Astrocyte of the hippocampus (primary cell): ENCODE results near the gene STARD8.
A peak's percentile ranks its signal among the peaks of the same experiment; 100 is the strongest.
"Not testable (repeated sequence)": the region's sequence is repeated elsewhere in the genome, so short reads cannot be mapped to it uniquely, and the experiment has no call there.

ENCODE experiments used
- DNase-seq: peaks from one replicate; pipeline ENCODE4 v3.0.0; 2011; ENCODE audit warnings: low read depth, low spot score

The STARD8 gene

DNA sequence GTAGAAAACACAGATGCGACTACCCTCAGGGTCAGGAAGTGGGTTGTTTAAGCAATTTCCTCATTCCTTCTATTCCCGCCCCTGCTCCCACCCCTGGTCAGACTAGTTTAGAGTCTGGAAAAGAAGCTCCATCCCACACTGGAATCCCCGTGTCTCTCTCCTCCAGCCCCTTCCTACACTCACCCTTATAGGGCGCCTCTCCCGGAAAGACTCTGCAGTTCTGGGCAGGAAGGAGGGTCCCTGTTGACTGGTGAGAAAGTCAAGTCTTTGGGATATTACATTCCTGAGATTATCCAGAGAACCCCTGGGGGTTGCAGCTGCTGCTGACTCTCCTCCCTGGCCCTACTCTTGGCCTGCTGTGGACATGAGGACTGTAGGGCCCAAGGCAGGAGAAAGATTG is 11.9 kb downstream of the STARD8 start:
- no peak for DNase-seq

- DNase-seq, result no peak
These were observed 12.3 kb downstream of the STARD8 start for GRCh38 chrX:68659786-68660185.

DNA sequence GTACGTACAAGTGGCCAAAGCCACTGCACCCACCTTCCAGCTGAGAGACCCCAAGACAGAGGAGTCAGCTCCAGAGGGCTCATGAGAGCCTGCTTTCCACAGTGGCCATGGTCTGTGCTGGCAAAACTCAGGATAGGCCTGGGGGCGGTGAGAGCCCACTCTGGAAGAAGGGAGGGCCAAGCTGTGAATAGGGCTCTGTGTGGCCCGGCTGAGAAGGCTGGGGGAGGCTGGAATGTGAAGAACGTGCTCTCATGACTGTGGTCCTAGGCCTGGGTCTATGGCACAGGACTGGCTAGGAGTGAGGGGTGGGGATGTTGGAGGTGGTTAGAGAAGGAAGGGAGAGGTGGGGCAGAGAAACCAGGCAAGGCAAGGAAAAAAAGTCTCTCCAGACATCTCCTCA is 13.3 kb downstream of the STARD8 start:
- DNase-seq, result no peak

- DNase-seq, result no peak
These were observed 18.0 kb downstream of the STARD8 start for GRCh38 chrX:68665502-68665901.

- DNase-seq, result no peak
These were observed 19.1 kb downstream of the STARD8 start for GRCh38 chrX:68666580-68666979.

DNA sequence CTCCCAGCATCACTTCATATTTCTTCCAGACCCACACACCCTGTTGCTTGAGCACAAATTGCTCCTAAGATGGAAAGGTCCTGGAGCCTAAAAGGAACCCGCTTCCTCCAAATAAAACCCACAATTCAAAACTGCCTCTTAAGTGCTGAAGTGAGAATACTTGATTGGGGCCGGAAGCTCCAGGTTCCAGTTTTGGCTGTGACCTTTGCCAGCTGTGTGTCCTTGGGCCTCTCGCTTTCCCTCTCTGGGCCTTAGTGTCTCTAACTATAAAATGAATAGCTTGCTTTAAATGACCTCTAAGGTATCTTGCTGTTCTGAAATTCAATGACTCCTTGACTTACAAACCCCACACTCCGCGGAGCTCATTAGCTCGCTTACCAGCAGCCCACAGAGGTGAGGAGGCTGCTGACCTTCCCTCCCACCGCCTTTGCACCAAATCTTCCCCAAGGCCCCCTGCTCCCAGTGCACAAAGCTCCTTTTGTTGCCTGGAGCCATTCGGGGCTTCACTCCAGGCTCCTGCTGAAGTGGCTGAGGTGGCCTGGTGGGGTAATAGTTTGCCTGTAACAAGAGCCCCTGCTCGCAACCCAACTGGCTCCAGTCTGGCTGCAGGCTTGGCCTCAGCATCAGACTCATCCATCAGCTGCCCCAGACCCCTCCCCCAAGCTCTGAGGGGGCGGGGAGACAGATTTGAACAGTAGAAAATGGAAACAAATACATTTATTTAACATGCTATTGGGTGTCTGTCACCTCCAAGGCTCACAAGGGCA is 21.8 kb downstream of the STARD8 start:
- DNase-seq, result peak; percentile 31

GRCh38 chrX:68669871-68670270 is 22.4 kb downstream of the STARD8 start:
- no peak for DNase-seq

- no peak for DNase-seq
These were observed 23.8 kb downstream of the STARD8 start for GRCh38 chrX:68671221-68671620.

- no peak for DNase-seq
These were observed 25.3 kb downstream of the STARD8 start for GRCh38 chrX:68672581-68673318.

DNA sequence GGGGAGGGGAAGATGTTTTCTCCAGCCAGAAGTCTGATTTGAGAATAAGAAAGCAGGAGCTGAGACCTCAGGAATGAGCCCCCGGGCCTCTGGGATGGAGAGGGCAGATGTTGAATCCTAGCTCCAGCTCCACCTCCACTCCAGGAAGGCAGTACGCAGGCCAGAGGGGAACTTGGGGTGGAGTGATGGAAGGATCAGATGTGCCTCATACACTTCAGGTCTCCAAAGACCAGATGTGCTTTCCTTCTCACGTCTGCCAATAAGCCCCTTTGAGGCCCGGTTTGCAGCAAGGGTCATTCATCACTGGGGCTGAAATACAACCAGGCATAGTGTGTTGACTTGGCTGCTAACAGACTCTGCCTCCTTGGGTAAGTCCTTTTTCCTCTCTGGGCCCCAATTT is 28.1 kb downstream of the STARD8 start:
- DNase-seq, result no peak

DNA sequence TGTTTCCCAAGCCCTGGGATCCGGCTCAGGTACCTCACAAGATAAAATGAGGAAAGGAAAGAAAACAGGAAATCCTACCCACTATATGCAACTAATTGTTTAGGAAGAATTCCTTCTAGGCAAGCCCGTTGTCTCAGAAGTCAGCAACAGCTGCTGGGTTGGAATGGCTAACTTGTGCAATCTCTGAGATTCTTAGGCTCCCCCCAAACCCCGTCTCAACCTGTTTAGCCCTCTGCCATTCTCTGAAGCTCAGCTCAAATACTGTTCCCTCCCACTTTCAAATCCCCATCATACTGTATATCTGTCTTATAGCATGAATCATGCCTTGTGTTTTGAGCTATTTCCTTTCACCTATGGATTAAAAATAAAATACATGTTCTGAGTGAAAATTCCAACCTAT is 28.9 kb downstream of the STARD8 start:
- DNase-seq, result no peak

DNA sequence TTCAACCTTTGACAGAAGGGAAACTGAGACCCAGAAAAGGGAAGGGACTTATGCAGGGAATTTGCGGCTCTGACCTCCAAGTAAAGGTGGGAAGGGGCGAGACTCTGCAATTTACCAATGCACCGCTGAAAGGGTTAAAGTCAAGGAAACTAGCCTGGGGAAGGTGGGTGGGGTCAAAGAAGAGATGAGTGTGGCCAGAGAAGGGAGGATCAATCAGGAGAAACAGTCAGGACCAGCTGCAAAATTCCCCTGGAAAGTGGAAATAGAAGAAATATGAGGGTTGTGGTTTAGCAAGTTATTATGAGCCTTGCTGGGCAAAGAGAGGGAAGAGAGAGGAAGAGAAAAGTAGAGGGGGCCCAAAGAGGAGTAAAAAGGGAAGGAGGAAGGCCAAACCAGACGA is 30.5 kb downstream of the STARD8 start:
- DNase-seq, result no peak

- DNase-seq, result peak; percentile 66
These were observed 34.0 kb downstream of the STARD8 start for GRCh38 chrX:68681443-68681941.

DNA sequence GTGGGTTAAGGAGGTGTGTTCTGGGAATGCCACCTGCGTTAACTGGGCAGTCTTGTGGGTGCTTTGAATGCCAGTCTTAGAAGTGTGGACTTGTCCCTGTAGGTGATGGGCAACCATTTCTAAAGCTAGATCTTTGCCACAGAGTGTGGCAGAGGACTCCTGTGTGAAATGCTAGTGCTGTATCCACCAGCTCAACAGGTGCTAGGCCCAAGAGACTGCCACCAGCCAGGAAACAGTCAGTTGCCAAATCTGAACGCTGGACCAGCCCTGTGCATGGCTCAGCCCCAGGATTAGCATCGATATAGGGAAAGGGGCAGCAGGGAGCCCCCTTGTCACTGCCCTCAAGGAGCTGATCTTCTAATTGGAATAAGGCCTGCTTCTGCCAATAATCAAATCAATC is 35.3 kb downstream of the STARD8 start:
- no peak for DNase-seq

- DNase-seq, result no peak
These were observed 36.1 kb downstream of the STARD8 start for GRCh38 chrX:68683580-68683979.

- no peak for DNase-seq
These were observed 36.9 kb downstream of the STARD8 start for GRCh38 chrX:68684291-68684918.

GRCh38 chrX:68684919-68685304 is 37.4 kb downstream of the STARD8 start:
- DNase-seq, result no peak

DNA sequence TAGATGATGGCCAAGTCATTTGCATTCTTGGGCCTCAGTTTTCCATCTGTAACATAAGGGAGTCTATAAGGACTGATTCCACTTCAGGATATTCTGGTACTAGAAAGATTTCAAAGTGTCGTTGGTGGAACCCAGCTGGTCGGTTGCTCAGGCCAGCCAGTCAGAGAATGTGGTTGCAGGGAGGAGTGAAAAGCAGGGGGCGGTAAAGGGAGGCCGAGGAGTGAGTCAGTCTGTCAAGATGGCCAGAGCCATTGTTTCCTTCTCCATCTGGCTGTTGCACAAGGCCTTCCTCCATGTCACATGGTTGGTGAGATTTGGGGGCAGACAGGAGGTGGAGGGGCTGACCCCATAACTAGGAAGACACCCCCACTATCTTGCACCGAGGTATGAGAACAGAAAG is 38.2 kb downstream of the STARD8 start:
- peak; percentile 19 for DNase-seq

GRCh38 chrX:68686097-68686977 is 38.9 kb downstream of the STARD8 start:
- peak; percentile 56 for DNase-seq

DNA sequence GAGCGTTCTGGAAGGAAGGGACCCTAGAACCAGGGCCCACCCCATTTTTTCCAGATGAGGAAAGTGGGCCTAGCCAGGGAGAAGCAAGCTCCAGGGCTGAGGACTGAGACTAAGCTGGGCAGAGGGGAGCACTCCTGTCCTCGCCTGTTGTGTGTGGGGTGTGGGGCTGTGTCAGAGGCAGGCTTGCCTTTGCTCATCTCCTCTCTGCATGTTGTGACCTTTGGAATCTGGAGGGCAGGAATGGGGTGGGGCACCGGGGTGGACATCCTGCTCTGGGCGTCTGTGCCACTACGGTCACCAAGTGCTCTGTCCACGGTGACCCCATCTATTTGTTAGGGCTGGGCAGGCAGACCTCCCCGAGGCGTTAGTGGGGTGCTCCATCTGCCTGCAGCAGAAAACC is 41.5 kb downstream of the STARD8 start:
- DNase-seq, result not testable (repeated sequence)

GRCh38 chrX:68690936-68691501 is 43.6 kb downstream of the STARD8 start:
- DNase-seq, result no peak
